K562 (cell line): ENCODE results near the gene ARHGEF6.

Experiments used
- MAZ ChIP-seq, 2 experiments: fragments of 450-650 bp in 1 of 2; sonication (generic) in 1 of 2; formaldehyde crosslinking; IDR thresholded peaks in 1 of 2; conservative IDR thresholded peaks in 1 of 2; 2 replicates each; pipeline versions ENCODE4 v1.4.0 to v1.5.0; 2020; ENCODE audit warnings: mild to moderate bottlenecking in 1 of 2, missing genetic modification reagents in 1 of 2
- YY1 ChIP-seq, 3 experiments: IDR thresholded peaks; 2 replicates each; pipeline ENCODE4 v1.6.1; 2011; ENCODE audit warnings: low read length in 2 of 3, mild to moderate bottlenecking in 2 of 3, moderate library complexity in 2 of 3, borderline replicate concordance in 1 of 3, control low read depth in 1 of 3, low read depth in 1 of 3; ENCODE audit not compliant: insufficient read depth in 3 of 3, insufficient replicate concordance in 2 of 3, control insufficient read depth in 1 of 3, insufficient read length in 1 of 3; ENCODE audit errors: extremely low read depth in 1 of 3

GRCh38 chrX:136652822-136653723 lies 127.7 kb downstream of the ARHGEF6 start:
- TF ChIP-seq YY1 (IDR thresholded peaks at IDR 0.05; ENCODE audit: borderline replicate concordance in 1 of 3, control insufficient read depth in 1 of 3, extremely low read depth in 1 of 3, insufficient read depth in 3 of 3, insufficient read length in 1 of 3, insufficient replicate concordance in 2 of 3, low read depth in 1 of 3, low read length in 2 of 3) (no peak), MAZ (CRISPR knock-in tag; conservative IDR thresholded peaks at IDR 0.05 in 1 of 2, IDR thresholded peaks at IDR 0.05 in 1 of 2) (no peak)
